Measurements from ENCODE around the gene TRIM2. TPM values are rescaled to one million over a fixed set of nuclear protein-coding genes. Genes with fewer than 3 reads are reported as not detected.

Gene TRIM2
- polyA plus RNA-seq, 1 donor (not counting 4 experiments of a cell fraction or from before 2014, with no cell fraction given): 10.6 TPM

GRCh38 chr4:153206534-153206933 is 2.3 kb downstream of the TRIM2 start:
- dilution Hi-C loops (cut with MboI; ENCODE audit: extremely low pct_ligation_motif_present, low sequenced_read_pairs): no loop called here
- Histone ChIP-seq H2AFZ (ENCODE audit: control insufficient read depth, low read length) (no peak overlapping the region), H3K4me2 (ENCODE audit: control insufficient read depth, extremely low read depth, insufficient read depth, low read depth, low read length) (no peak overlapping the region), H3K9me1 (ENCODE audit: control insufficient read depth, extremely low read depth, insufficient read depth, low read length) (no peaks in the 10 kb centered on the region), H3K79me2 (ENCODE audit: control insufficient read depth, insufficient read depth, low read length) (no peaks in the 10 kb centered on the region), H3K9ac (ENCODE audit: control insufficient read depth, extremely low read depth, insufficient read depth, low read length) (no peak overlapping the region), H3K4me3 (ENCODE audit: control insufficient read depth in 2 of 3, extremely low read depth in 1 of 3, insufficient read depth in 2 of 3, low read depth in 1 of 3, low read length in 3 of 3) (no peak overlapping the region), H3K27ac (ENCODE audit: control insufficient read depth, insufficient read depth, low read length) (no peak overlapping the region), H3K4me1 (ENCODE audit: control insufficient read depth, extremely low read depth, insufficient read depth, low read length) (no peaks in the 10 kb centered on the region), H4K20me1 (ENCODE audit: control insufficient read depth, extremely low read depth, insufficient read depth, low read length) (no peaks in the 10 kb centered on the region), H3K9me3 (ENCODE audit: control insufficient read depth, low read depth, low read length) (no peaks in the 10 kb centered on the region), H3K36me3 (ENCODE audit: control insufficient read depth in 2 of 2, extremely low read depth in 1 of 2, insufficient read depth in 2 of 2, low read length in 2 of 2) (no peaks in the 10 kb centered on the region), H3K27me3 (ENCODE audit: control insufficient read depth, extremely low read depth, insufficient read depth, low read length) (no peaks in the 10 kb centered on the region)
- FAIRE-seq (no peak), DNase-seq (ENCODE audit: low read depth, low spot score) (no peak)
- TF ChIP-seq, protein P1, sequence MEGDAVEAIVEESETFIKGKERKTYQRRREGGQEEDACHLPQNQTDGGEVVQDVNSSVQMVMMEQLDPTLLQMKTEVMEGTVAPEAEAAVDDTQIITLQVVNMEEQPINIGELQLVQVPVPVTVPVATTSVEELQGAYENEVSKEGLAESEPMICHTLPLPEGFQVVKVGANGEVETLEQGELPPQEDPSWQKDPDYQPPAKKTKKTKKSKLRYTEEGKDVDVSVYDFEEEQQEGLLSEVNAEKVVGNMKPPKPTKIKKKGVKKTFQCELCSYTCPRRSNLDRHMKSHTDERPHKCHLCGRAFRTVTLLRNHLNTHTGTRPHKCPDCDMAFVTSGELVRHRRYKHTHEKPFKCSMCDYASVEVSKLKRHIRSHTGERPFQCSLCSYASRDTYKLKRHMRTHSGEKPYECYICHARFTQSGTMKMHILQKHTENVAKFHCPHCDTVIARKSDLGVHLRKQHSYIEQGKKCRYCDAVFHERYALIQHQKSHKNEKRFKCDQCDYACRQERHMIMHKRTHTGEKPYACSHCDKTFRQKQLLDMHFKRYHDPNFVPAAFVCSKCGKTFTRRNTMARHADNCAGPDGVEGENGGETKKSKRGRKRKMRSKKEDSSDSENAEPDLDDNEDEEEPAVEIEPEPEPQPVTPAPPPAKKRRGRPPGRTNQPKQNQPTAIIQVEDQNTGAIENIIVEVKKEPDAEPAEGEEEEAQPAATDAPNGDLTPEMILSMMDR (optimal IDR thresholded peaks at IDR 0.05 in 1 of 3, IDR thresholded peaks at IDR 0.05 in 1 of 3, conservative IDR thresholded peaks at IDR 0.05 in 1 of 3; ENCODE audit: extremely low read depth in 1 of 3, insufficient read depth in 2 of 3, low read length in 3 of 3): no peak
- no peak for TF ChIP-seq EZH2 (IDR thresholded peaks at IDR 0.05; ENCODE audit: low read length)

DNA sequence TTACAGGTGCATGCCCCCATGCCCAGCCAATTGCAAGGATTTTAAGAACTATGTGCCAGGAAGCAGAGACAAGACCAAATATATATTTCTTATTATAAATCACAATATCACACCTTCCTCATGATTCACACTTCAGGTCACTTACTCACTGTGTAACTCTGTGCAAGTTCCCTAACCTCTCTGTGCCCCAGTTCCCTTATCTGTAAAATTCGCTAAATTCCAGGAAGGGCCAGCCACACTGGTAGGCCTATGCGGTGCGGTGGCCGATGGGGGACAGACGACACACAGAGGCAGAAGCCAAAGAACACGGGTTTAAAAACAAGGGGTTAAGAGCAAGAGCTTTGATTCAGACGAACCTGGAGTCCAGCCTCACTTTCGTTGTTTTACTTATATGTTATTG is 2.8 kb downstream of the TRIM2 start:
- H3K79me2 ChIP-seq (ENCODE audit: control insufficient read depth, insufficient read depth, low read length): no peaks in the 10 kb centered on the region
- H3K9me1 ChIP-seq (ENCODE audit: control insufficient read depth, extremely low read depth, insufficient read depth, low read length): no peaks in the 10 kb centered on the region
- H3K4me2 ChIP-seq (ENCODE audit: control insufficient read depth, extremely low read depth, insufficient read depth, low read depth, low read length): no peak overlapping the region
- TF ChIP-seq, protein P1 (optimal IDR thresholded peaks at IDR 0.05 in 1 of 3, IDR thresholded peaks at IDR 0.05 in 1 of 3, conservative IDR thresholded peaks at IDR 0.05 in 1 of 3; ENCODE audit: extremely low read depth in 1 of 3, insufficient read depth in 2 of 3, low read length in 3 of 3): no peak
- no peak for TF ChIP-seq EZH2 (IDR thresholded peaks at IDR 0.05; ENCODE audit: low read length)
- H3K9ac ChIP-seq (ENCODE audit: control insufficient read depth, extremely low read depth, insufficient read depth, low read length): no peak overlapping the region
- H3K27me3 ChIP-seq (ENCODE audit: control insufficient read depth, extremely low read depth, insufficient read depth, low read length): no peaks in the 10 kb centered on the region
- H3K4me1 ChIP-seq (ENCODE audit: control insufficient read depth, extremely low read depth, insufficient read depth, low read length): peaks cover under 1% of the 10 kb centered on the region
- DNase-seq (ENCODE audit: low read depth, low spot score) (no peak), FAIRE-seq (no peak)
- H3K36me3 ChIP-seq (ENCODE audit: control insufficient read depth in 2 of 2, extremely low read depth in 1 of 2, insufficient read depth in 2 of 2, low read length in 2 of 2): no peaks in the 10 kb centered on the region
- no peaks in the 10 kb centered on the region for H3K9me3 ChIP-seq (ENCODE audit: control insufficient read depth, low read depth, low read length)
- H3K27ac ChIP-seq (ENCODE audit: control insufficient read depth, insufficient read depth, low read length): no peak overlapping the region
- H3K4me3 ChIP-seq (ENCODE audit: control insufficient read depth in 2 of 3, extremely low read depth in 1 of 3, insufficient read depth in 2 of 3, low read depth in 1 of 3, low read length in 3 of 3): no peak overlapping the region
- no peaks in the 10 kb centered on the region for H4K20me1 ChIP-seq (ENCODE audit: control insufficient read depth, extremely low read depth, insufficient read depth, low read length)
- dilution Hi-C loops (cut with MboI; ENCODE audit: extremely low pct_ligation_motif_present, low sequenced_read_pairs): no loop called here
- H2AFZ ChIP-seq (ENCODE audit: control insufficient read depth, low read length): no peak overlapping the region
